Progenitor cell of endocrine pancreas (in vitro differentiated cells): ENCODE results near the gene UBASH3A. TPM values are rescaled to one million over a fixed set of nuclear protein-coding genes. Genes with fewer than 3 reads are reported as not detected.

Experiments
- DNase-seq: peaks from one replicate; pipeline ENCODE4 v3.0.0; 2021; ENCODE audit warnings: low spot score; ENCODE audit not compliant: unreplicated experiment
- H3K27ac Mint-ChIP-seq: 2 replicates; pipeline ENCODE4 v1.8.0; 2021; ENCODE audit warnings: mild to moderate bottlenecking, moderate library complexity, mixed read lengths
- H3K27me3 Mint-ChIP-seq: 2 replicates; pipeline ENCODE4 v1.8.0; 2021; ENCODE audit warnings: mixed read lengths
- H3K36me3 Mint-ChIP-seq: 2 replicates; pipeline ENCODE4 v1.8.0; 2022; ENCODE audit warnings: mixed read lengths; ENCODE audit not compliant: insufficient read depth
- H3K4me1 Mint-ChIP-seq: 2 replicates; pipeline ENCODE4 v1.8.0; 2021; ENCODE audit warnings: low read depth, mixed read lengths
- H3K4me3 Mint-ChIP-seq: 2 replicates; pipeline ENCODE4 v1.8.0; 2021; ENCODE audit warnings: low read depth, mild to moderate bottlenecking, moderate library complexity, mixed read lengths
- H3K9me3 Mint-ChIP-seq: 2 replicates; pipeline ENCODE4 v1.8.0; 2021; ENCODE audit warnings: low read depth, mixed read lengths
- total RNA-seq: library from RNA; stranded (reverse); gene quantifications from 2 replicates; pipeline ENCODE4 v1.2.1, GENCODE V29; 2021
- TF ChIP-seq, protein P1 (sequence below): fragments of 200-600 bp; sonication (generic); IDR thresholded peaks from one replicate; pipeline ENCODE4 v1.5.0; 2021; ENCODE audit warnings: antibody characterized with exemption, mild to moderate bottlenecking; ENCODE audit not compliant: unreplicated experiment

UBASH3A gene
- total RNA-seq, 1 donor from 2014 or later: not detected

- no peak for DNase-seq
- Mint-ChIP-seq H3K9me3 (peaks cover 3% of the 10 kb centered on the region), H3K4me3 (no peak overlapping the region), H3K4me1 (peaks cover 44% of the 10 kb centered on the region), H3K27me3 (no peaks in the 10 kb centered on the region), H3K36me3 (no peaks in the 10 kb centered on the region), H3K27ac (peak overlapping the region; percentile 15)
- TF ChIP-seq, protein P1, sequence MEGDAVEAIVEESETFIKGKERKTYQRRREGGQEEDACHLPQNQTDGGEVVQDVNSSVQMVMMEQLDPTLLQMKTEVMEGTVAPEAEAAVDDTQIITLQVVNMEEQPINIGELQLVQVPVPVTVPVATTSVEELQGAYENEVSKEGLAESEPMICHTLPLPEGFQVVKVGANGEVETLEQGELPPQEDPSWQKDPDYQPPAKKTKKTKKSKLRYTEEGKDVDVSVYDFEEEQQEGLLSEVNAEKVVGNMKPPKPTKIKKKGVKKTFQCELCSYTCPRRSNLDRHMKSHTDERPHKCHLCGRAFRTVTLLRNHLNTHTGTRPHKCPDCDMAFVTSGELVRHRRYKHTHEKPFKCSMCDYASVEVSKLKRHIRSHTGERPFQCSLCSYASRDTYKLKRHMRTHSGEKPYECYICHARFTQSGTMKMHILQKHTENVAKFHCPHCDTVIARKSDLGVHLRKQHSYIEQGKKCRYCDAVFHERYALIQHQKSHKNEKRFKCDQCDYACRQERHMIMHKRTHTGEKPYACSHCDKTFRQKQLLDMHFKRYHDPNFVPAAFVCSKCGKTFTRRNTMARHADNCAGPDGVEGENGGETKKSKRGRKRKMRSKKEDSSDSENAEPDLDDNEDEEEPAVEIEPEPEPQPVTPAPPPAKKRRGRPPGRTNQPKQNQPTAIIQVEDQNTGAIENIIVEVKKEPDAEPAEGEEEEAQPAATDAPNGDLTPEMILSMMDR: no peak
Observed at GRCh38 chr21:42454786-42455185, 51.1 kb downstream of the UBASH3A start.

DNA sequence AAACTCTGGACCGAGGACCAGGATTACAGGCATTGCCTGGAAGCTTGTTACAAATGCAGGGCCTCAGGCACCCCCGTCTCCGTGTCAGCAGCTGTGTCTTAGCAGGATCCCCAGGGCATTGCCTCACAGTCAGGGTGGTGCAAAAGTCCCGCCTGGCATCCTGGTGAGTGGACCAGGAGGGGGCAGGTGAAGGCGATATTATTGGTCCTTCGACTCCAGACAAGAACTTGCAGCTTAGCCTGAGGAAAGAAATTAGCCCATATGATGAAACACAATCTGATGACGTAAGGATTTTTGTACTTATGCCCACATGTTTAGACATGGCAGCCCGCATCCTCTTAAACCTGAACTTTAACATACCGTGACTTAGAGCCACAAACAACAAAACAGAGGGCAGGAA is 51.5 kb downstream of the UBASH3A start:
- Mint-ChIP-seq H3K4me1 (peaks cover 47% of the 10 kb centered on the region), H3K36me3 (no peaks in the 10 kb centered on the region), H3K27me3 (no peaks in the 10 kb centered on the region), H3K4me3 (no peak overlapping the region), H3K27ac (no peak overlapping the region), H3K9me3 (peaks cover 3% of the 10 kb centered on the region)
- DNase-seq: no peak
- TF ChIP-seq, protein P1: no peak

- Mint-ChIP-seq H3K27me3 (no peaks in the 10 kb centered on the region), H3K4me1 (peaks cover 52% of the 10 kb centered on the region), H3K9me3 (peaks cover 3% of the 10 kb centered on the region), H3K36me3 (no peaks in the 10 kb centered on the region), H3K27ac (no peak overlapping the region), H3K4me3 (no peak overlapping the region)
- no peak for DNase-seq
- TF ChIP-seq, protein P1: no peak
Observed at GRCh38 chr21:42455754-42456440, 52.2 kb downstream of the UBASH3A start.

DNA sequence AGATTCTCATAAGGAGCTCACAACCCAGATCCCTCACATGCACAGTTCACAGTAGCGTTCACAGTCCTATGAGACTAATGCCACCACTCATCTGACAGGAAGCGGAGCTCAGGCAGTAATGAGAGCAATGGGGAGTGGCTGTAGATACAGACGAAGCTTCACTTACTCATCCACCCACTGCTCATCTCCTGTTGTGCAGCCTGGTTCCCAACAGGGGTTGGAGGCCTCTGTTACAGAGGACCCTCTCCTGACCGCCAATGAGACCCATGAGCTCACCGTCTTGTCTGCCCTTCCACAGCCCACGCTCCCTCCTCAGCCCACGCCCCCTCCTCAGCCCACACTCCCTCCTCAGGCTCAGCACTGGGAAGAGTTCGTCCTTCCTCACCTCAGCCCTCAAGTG is 52.8 kb downstream of the UBASH3A start:
- Mint-ChIP-seq H3K36me3 (no peaks in the 10 kb centered on the region), H3K4me1 (peaks cover 58% of the 10 kb centered on the region), H3K4me3 (no peak overlapping the region), H3K27me3 (no peaks in the 10 kb centered on the region), H3K27ac (no peak overlapping the region), H3K9me3 (peaks cover 3% of the 10 kb centered on the region)
- TF ChIP-seq, protein P1: no peak
- no peak for DNase-seq

- Mint-ChIP-seq H3K9me3 (peaks cover 10% of the 10 kb centered on the region), H3K27me3 (no peaks in the 10 kb centered on the region), H3K4me1 (peaks cover 65% of the 10 kb centered on the region), H3K36me3 (no peaks in the 10 kb centered on the region), H3K4me3 (no peak overlapping the region), H3K27ac (peak overlapping the region; percentile 94)
- TF ChIP-seq, protein P1: no peak
- DNase-seq: no peak
Observed at GRCh38 chr21:42459082-42459460, 55.4 kb downstream of the UBASH3A start.
